Measurements from ENCODE around the gene GID4.

GRCh38 chr17:17999364-18000029 is 39.7 kb upstream of the GID4 start:
- TF ChIP-seq CTCF (conservative IDR thresholded peaks at IDR 0.05; ENCODE audit: low read depth, low read length) (no peak), CEBPB (IDR thresholded peaks at IDR 0.05; ENCODE audit: low read depth, low read length) (no peak), POLR2A (IDR thresholded peaks at IDR 0.05; ENCODE audit: low read depth, low read length) (no peak), MAFK (IDR thresholded peaks at IDR 0.05; ENCODE audit: low read depth, low read length) (no peak), RAD21 (IDR thresholded peaks at IDR 0.05; ENCODE audit: low read length) (no peak), USF2 (IDR thresholded peaks at IDR 0.05; ENCODE audit: low read depth, low read length) (no peak), ELK1 (IDR thresholded peaks at IDR 0.05; ENCODE audit: borderline replicate concordance, low read depth, low read length) (no peak), SMC3 (IDR thresholded peaks at IDR 0.05; ENCODE audit: low read depth, low read length) (no peak), CHD1 (IDR thresholded peaks at IDR 0.05; ENCODE audit: low read depth, low read length) (no peak), RFX5 (IDR thresholded peaks at IDR 0.05; ENCODE audit: low read depth, low read length) (no peak), FOS (IDR thresholded peaks at IDR 0.05; ENCODE audit: low read depth, low read length) (no peak), BHLHE40 (IDR thresholded peaks at IDR 0.05; ENCODE audit: low read depth, low read length) (peak; percentile 10; the same call in 1 of the 2 replicates), MAZ (IDR thresholded peaks at IDR 0.05; ENCODE audit: borderline replicate concordance, low read depth, low read length) (no peak)

Measured in IMR-90 (cell line).